ENCODE data around the gene HP1BP3. TPM values are rescaled to one million over a fixed set of nuclear protein-coding genes. Genes with fewer than 3 reads are reported as not detected.

The HP1BP3 gene
- total and polyA plus RNA-seq, 2 experiments from 2014 or later = 118 to 171 TPM

DNA sequence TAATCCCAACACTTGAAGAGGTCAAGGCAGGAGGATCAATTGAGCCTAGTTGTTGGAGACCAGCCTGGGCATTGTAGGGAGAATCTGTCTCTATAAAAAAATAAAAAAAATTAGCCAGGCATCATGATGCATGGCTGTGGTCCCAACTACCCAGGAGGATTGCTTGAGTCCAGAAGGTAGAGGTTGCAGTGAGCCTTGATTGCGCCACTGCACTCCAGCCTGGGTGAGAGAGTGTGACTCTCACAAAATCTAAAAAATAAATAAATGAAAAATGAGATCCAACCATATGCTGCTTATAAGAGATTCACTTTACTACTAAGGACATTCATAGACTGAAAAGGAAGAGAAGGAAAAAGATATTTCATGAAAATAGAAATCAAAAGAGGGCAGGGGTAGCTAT is 47.1 kb upstream of the HP1BP3 start:
- H3K4me3 ChIP-seq = no peak overlapping the region
- no peaks in the 10 kb centered on the region for H4K20me1 ChIP-seq (ENCODE audit: insufficient read depth, poor library complexity, severe bottlenecking)
- 100% methylated on average over 1 of the region's 1 CpG for WGBS (ENCODE audit: low lambda C conversion rate, missing lambda C conversion rate)
- TF ChIP-seq EZH2phosphoT487 (IDR thresholded peaks at IDR 0.05; ENCODE audit: low read depth, severe bottlenecking, unreplicated experiment) (no peak), EZH2 (IDR thresholded peaks at IDR 0.05; ENCODE audit: borderline replicate concordance) (no peak)
- TF ChIP-seq, protein P1, sequence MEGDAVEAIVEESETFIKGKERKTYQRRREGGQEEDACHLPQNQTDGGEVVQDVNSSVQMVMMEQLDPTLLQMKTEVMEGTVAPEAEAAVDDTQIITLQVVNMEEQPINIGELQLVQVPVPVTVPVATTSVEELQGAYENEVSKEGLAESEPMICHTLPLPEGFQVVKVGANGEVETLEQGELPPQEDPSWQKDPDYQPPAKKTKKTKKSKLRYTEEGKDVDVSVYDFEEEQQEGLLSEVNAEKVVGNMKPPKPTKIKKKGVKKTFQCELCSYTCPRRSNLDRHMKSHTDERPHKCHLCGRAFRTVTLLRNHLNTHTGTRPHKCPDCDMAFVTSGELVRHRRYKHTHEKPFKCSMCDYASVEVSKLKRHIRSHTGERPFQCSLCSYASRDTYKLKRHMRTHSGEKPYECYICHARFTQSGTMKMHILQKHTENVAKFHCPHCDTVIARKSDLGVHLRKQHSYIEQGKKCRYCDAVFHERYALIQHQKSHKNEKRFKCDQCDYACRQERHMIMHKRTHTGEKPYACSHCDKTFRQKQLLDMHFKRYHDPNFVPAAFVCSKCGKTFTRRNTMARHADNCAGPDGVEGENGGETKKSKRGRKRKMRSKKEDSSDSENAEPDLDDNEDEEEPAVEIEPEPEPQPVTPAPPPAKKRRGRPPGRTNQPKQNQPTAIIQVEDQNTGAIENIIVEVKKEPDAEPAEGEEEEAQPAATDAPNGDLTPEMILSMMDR (IDR thresholded peaks at IDR 0.05; ENCODE audit: poor library complexity) = no peak
- no peaks in the 10 kb centered on the region for H3K27me3 ChIP-seq
- no peaks in the 10 kb centered on the region for H3K36me3 ChIP-seq (replicated peaks; ENCODE audit: insufficient read depth, low read depth)
- no peak overlapping the region for H2AFZ ChIP-seq
- no peak overlapping the region for H3K4me2 ChIP-seq
- no peaks in the 10 kb centered on the region for H3K79me2 ChIP-seq
- no peak overlapping the region for H3K27ac ChIP-seq
- H3K9me3 ChIP-seq (ENCODE audit: low read depth) = no peaks in the 10 kb centered on the region
- DNase-seq (ENCODE audit: low spot score) = no peak
- H3K4me1 ChIP-seq (ENCODE audit: insufficient read depth) = no peaks in the 10 kb centered on the region
- H3K9me2 ChIP-seq (replicated peaks; ENCODE audit: insufficient read depth) = no peaks in the 10 kb centered on the region

DNA sequence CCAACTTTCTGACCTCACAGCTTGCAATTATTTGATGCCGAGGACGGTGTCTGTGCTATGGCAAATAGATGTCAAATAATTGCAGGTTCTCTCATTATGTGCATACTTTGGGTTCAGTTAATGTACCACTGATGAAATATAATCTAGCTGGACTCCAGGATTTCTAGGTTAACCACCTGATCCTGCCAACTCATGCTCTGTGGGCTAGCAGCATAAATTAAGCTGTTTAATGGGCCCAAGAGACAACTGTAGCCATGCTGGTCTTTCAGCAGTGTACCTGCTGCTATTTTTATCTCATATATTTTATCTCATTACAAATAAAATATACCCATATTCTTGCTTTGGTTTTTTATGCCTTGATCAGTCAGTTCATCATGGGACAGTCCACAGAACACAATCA is 43.3 kb upstream of the HP1BP3 start:
- 95% methylated on average over 2 of the region's 2 CpGs for WGBS (ENCODE audit: low lambda C conversion rate, missing lambda C conversion rate)
- Histone ChIP-seq H2AFZ (no peak overlapping the region), H3K9me3 (ENCODE audit: low read depth) (no peaks in the 10 kb centered on the region), H4K20me1 (ENCODE audit: insufficient read depth, poor library complexity, severe bottlenecking) (no peaks in the 10 kb centered on the region), H3K9me2 (replicated peaks; ENCODE audit: insufficient read depth) (no peaks in the 10 kb centered on the region), H3K4me1 (ENCODE audit: insufficient read depth) (no peaks in the 10 kb centered on the region), H3K79me2 (no peaks in the 10 kb centered on the region), H3K4me2 (no peak overlapping the region), H3K27me3 (no peaks in the 10 kb centered on the region), H3K4me3 (no peak overlapping the region), H3K27ac (no peak overlapping the region), H3K36me3 (replicated peaks; ENCODE audit: insufficient read depth, low read depth) (no peaks in the 10 kb centered on the region)
- TF ChIP-seq EZH2 (IDR thresholded peaks at IDR 0.05; ENCODE audit: borderline replicate concordance) (no peak), EZH2phosphoT487 (IDR thresholded peaks at IDR 0.05; ENCODE audit: low read depth, severe bottlenecking, unreplicated experiment) (no peak)
- TF ChIP-seq, protein P1 (IDR thresholded peaks at IDR 0.05; ENCODE audit: poor library complexity) = no peak
- DNase-seq (ENCODE audit: low spot score) = no peak

DNA sequence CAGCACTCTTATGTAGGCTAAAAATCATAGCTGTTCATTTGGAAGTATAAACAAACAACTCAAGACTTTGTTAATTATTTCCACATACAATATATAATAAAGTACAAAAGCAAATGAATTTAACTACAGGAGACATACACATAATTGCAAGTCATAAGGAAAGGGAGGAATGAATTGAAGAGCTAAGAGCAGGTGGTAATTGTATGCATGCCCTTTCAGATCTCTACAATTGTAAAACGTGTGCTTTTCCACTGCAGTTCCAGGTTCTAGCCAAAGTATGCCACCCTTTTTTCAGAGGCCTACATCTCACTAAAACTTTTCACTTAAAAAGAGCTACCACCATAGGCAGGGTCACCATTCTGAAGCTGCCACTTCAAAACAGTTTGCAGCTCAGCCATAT is 42.8 kb upstream of the HP1BP3 start:
- WGBS (ENCODE audit: low lambda C conversion rate, missing lambda C conversion rate) = 77% methylated on average over 1 of the region's 1 CpG
- no peak overlapping the region for H2AFZ ChIP-seq
- H3K9me2 ChIP-seq (replicated peaks; ENCODE audit: insufficient read depth) = no peaks in the 10 kb centered on the region
- no peak overlapping the region for H3K4me2 ChIP-seq
- no peak overlapping the region for H3K4me3 ChIP-seq
- H3K27me3 ChIP-seq = no peaks in the 10 kb centered on the region
- no peaks in the 10 kb centered on the region for H3K9me3 ChIP-seq (ENCODE audit: low read depth)
- no peaks in the 10 kb centered on the region for H4K20me1 ChIP-seq (ENCODE audit: insufficient read depth, poor library complexity, severe bottlenecking)
- H3K27ac ChIP-seq = no peak overlapping the region
- TF ChIP-seq, protein P1 (IDR thresholded peaks at IDR 0.05; ENCODE audit: poor library complexity) = no peak
- TF ChIP-seq EZH2phosphoT487 (IDR thresholded peaks at IDR 0.05; ENCODE audit: low read depth, severe bottlenecking, unreplicated experiment) (no peak), EZH2 (IDR thresholded peaks at IDR 0.05; ENCODE audit: borderline replicate concordance) (no peak)
- no peaks in the 10 kb centered on the region for H3K79me2 ChIP-seq
- H3K4me1 ChIP-seq (ENCODE audit: insufficient read depth) = no peaks in the 10 kb centered on the region
- H3K36me3 ChIP-seq (replicated peaks; ENCODE audit: insufficient read depth, low read depth) = no peaks in the 10 kb centered on the region
- DNase-seq (ENCODE audit: low spot score) = no peak

DNA sequence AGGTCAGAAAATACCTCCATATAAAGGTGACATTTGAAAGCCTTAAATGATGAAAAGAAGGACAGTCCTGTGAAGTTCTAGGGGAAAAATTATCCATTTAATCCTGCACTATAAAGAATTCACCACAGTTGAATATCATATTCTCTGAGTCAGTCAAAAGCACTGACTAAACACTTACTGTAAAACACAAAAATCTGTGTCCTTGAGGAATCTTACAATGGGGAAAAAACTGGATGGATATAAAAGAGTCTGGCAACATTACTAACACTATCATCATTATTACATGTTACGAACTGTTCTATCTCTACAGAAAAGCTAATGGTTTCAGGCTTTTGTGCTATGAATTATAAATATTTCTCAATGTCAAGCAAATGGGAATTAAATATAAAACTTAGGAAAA is 42.4 kb upstream of the HP1BP3 start:
- Histone ChIP-seq H3K9me3 (ENCODE audit: low read depth) (no peaks in the 10 kb centered on the region), H4K20me1 (ENCODE audit: insufficient read depth, poor library complexity, severe bottlenecking) (no peaks in the 10 kb centered on the region), H3K27me3 (no peaks in the 10 kb centered on the region), H3K4me1 (ENCODE audit: insufficient read depth) (no peaks in the 10 kb centered on the region), H3K27ac (no peak overlapping the region), H3K4me2 (no peak overlapping the region), H3K36me3 (replicated peaks; ENCODE audit: insufficient read depth, low read depth) (no peaks in the 10 kb centered on the region), H3K4me3 (no peak overlapping the region), H2AFZ (no peak overlapping the region), H3K79me2 (no peaks in the 10 kb centered on the region), H3K9me2 (replicated peaks; ENCODE audit: insufficient read depth) (no peaks in the 10 kb centered on the region)
- no peak for TF ChIP-seq EZH2phosphoT487 (IDR thresholded peaks at IDR 0.05; ENCODE audit: low read depth, severe bottlenecking, unreplicated experiment)
- TF ChIP-seq, protein P1 (IDR thresholded peaks at IDR 0.05; ENCODE audit: poor library complexity) = no peak
- TF ChIP-seq EZH2 (IDR thresholded peaks at IDR 0.05; ENCODE audit: borderline replicate concordance) = no peak
- no peak for DNase-seq (ENCODE audit: low spot score)
- 97% methylated on average over 1 of the region's 1 CpG for WGBS (ENCODE audit: low lambda C conversion rate, missing lambda C conversion rate)

All from hepatocyte (in vitro differentiated cells).